ENCODE data around the gene ZCCHC24. TPM values are rescaled to one million over a fixed set of nuclear protein-coding genes. Genes with fewer than 3 reads are reported as not detected.

Gene ZCCHC24
- total RNA-seq, 1 donor, result 56.0 TPM

GRCh38 chr10:79407811-79408795 is 37.3 kb downstream of the ZCCHC24 start:
- TF ChIP-seq, protein P1, sequence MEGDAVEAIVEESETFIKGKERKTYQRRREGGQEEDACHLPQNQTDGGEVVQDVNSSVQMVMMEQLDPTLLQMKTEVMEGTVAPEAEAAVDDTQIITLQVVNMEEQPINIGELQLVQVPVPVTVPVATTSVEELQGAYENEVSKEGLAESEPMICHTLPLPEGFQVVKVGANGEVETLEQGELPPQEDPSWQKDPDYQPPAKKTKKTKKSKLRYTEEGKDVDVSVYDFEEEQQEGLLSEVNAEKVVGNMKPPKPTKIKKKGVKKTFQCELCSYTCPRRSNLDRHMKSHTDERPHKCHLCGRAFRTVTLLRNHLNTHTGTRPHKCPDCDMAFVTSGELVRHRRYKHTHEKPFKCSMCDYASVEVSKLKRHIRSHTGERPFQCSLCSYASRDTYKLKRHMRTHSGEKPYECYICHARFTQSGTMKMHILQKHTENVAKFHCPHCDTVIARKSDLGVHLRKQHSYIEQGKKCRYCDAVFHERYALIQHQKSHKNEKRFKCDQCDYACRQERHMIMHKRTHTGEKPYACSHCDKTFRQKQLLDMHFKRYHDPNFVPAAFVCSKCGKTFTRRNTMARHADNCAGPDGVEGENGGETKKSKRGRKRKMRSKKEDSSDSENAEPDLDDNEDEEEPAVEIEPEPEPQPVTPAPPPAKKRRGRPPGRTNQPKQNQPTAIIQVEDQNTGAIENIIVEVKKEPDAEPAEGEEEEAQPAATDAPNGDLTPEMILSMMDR (IDR thresholded peaks at IDR 0.05; ENCODE audit: insufficient read depth, low read length), result no peak
- H3K4me3 ChIP-seq (ENCODE audit: low read depth, low read length), result no peak overlapping the region
- DNase-seq (ENCODE audit: low read depth), result peak; percentile 94

- DNase-seq (ENCODE audit: low read depth), result no peak
Measured at GRCh38 chr10:79407423-79407796, 38.0 kb downstream of the ZCCHC24 start.

GRCh38 chr10:79406683-79407422 is 38.6 kb downstream of the ZCCHC24 start:
- H3K4me3 ChIP-seq (ENCODE audit: low read depth, low read length), result no peak overlapping the region
- TF ChIP-seq, protein P1 (IDR thresholded peaks at IDR 0.05; ENCODE audit: insufficient read depth, low read length), result no peak
- DNase-seq (ENCODE audit: low read depth), result no peak

More at GRCh38 chr10:79407423-79407796, 38.0 kb downstream of the ZCCHC24 start:
- H3K4me3 ChIP-seq (ENCODE audit: low read depth, low read length), result no peak overlapping the region
- TF ChIP-seq, protein P1 (IDR thresholded peaks at IDR 0.05; ENCODE audit: insufficient read depth, low read length), result no peak

- no peak overlapping the region for H3K4me3 ChIP-seq (ENCODE audit: low read depth, low read length)
- DNase-seq (ENCODE audit: low read depth), result no peak
- TF ChIP-seq, protein P1 (IDR thresholded peaks at IDR 0.05; ENCODE audit: insufficient read depth, low read length), result no peak
Measured at GRCh38 chr10:79405995-79406515, 39.4 kb downstream of the ZCCHC24 start.

DNA sequence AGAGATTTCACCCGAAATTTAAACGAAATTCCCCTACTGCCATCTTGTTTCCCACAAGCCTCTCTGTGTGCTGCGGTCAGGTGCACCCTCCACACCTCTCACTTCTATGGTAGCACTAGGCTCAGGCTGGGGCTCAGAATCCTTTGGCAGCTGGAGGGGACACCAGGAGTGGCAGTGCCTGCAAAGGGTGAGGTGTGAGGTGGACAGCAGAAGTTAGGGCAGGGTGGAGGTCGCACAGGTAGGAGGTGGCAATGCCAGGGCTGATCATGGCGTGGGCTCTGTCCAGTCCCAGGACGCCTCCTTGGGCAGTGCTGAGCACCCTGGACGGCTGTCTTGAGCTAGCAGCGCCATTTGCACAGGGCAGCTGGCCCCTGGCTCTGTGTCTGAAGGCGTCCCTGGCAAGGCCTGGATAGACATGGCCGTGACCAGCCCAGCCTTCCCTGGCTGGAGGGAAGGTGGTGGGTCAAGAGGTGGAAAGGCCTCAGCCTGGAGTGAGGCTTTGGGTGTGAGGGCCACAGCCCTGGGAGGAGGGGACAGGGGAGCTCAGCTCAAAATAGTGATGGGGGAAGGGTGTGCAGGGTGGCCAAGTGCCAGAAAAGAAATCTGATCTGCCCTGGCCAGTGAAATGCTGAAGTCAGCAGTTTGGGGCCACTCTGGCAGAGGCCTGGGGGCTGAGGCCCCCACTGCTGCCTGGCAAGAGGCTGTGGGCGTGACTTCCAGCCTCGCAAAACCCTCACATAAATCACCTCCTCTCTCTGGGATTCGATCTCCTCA is 40.0 kb downstream of the ZCCHC24 start:
- TF ChIP-seq, protein P1 (IDR thresholded peaks at IDR 0.05; ENCODE audit: insufficient read depth, low read length), result no peak
- DNase-seq (ENCODE audit: low read depth), result peak; percentile 47
- no peak overlapping the region for H3K4me3 ChIP-seq (ENCODE audit: low read depth, low read length)

DNA sequence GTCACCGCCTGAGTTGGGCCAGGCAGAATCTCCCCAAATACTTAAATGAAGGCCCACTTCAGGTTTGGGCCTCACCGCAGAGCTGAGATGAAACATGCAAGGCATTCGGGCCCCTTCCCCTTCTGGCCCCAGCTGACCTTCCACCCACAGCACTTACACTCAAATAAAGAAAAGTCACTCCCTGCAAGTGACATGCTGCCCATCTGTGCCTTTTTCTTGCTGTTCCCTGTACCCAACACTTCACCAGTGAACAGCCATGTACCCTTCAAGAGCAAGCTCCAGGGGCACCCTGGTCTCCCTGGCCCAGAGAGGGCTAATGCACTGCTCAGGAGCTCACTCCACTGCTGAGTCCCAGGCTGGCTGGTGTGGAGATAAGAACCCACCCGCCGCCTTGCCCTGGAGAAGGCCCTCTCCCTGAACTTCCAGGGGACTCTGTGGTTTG is 40.7 kb downstream of the ZCCHC24 start:
- no peak overlapping the region for H3K4me3 ChIP-seq (ENCODE audit: low read depth, low read length)
- DNase-seq (ENCODE audit: low read depth), result no peak
- TF ChIP-seq, protein P1 (IDR thresholded peaks at IDR 0.05; ENCODE audit: insufficient read depth, low read length), result no peak
